ENCODE measurements around the gene CFD.
"Not testable (repeated sequence)": the region's sequence is repeated elsewhere in the genome, so short reads cannot be mapped to it uniquely, and the experiment has no call there.

Gene CFD

DNA sequence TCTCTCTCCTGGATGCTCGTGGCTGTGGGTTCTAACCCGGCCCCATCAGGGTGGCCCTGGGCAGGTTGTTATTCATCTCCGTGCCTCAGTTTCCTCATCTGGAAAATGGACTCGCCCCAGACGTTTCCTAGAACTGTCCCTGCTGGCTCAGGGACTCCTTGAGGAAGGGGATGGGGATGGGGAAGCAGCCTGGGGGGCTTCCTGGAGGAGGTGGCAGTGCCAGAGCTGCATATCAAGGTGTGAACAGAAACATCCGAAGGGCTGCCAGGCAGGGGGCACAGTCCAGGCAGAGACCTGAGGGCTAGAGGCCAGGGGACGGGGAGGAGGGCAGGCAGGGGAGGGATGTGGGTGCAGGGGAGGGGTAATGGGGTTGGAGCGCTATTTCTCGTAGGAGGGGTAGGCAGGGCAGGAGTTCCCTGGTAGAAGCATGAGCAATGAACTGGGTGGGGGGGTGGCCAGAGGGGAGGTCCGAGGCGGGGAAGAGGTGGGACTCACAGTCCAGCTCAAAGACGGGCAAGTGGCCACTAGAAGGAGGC is 11.0 kb upstream of the CFD start:
- no peaks in the 10 kb centered on the region for H3K79me2 ChIP-seq (ENCODE audit: control insufficient read depth, low read length)
- no peak overlapping the region for H3K27ac ChIP-seq (ENCODE audit: low read depth, low read length)
- no peaks in the 10 kb centered on the region for H3F3A ChIP-seq (ENCODE audit: control insufficient read depth, insufficient read depth)
- H3K4me3 ChIP-seq (ENCODE audit: low read length), result no peak overlapping the region
- no peaks in the 10 kb centered on the region for H3K36me3 ChIP-seq (ENCODE audit: control insufficient read depth, low read length)
- no peak for TF ChIP-seq EZH2phosphoT487 (IDR thresholded peaks at IDR 0.05; ENCODE audit: borderline replicate concordance, low read length)
- TF ChIP-seq CTCF (IDR thresholded peaks at IDR 0.05; ENCODE audit: low read depth, low read length, poor library complexity, severe bottlenecking), result no peak
- peaks cover 12% of the 10 kb centered on the region for H3K27me3 ChIP-seq (ENCODE audit: control insufficient read depth, low read length)
- H3K9me3 ChIP-seq (ENCODE audit: control insufficient read depth, insufficient read depth, low read length), result no peaks in the 10 kb centered on the region
- peaks cover 15% of the 10 kb centered on the region for H3K4me1 ChIP-seq (ENCODE audit: control insufficient read depth, low read length)
- no peaks in the 10 kb centered on the region for H4K20me1 ChIP-seq (ENCODE audit: control insufficient read depth, insufficient read depth, low read depth, low read length)
- H3K9me2 ChIP-seq (replicated peaks; ENCODE audit: control insufficient read depth, low read length), result no peaks in the 10 kb centered on the region
- H3K4me2 ChIP-seq (ENCODE audit: low read length), result no peak overlapping the region

GRCh38 chr19:849195-849594 is 10.3 kb upstream of the CFD start:
- H3K4me2 ChIP-seq (ENCODE audit: low read length); H3K4me3 ChIP-seq (ENCODE audit: low read length): not testable (repeated sequence)
- H3K27me3 ChIP-seq (ENCODE audit: control insufficient read depth, low read length), result peaks cover 12% of the 10 kb centered on the region

DNA sequence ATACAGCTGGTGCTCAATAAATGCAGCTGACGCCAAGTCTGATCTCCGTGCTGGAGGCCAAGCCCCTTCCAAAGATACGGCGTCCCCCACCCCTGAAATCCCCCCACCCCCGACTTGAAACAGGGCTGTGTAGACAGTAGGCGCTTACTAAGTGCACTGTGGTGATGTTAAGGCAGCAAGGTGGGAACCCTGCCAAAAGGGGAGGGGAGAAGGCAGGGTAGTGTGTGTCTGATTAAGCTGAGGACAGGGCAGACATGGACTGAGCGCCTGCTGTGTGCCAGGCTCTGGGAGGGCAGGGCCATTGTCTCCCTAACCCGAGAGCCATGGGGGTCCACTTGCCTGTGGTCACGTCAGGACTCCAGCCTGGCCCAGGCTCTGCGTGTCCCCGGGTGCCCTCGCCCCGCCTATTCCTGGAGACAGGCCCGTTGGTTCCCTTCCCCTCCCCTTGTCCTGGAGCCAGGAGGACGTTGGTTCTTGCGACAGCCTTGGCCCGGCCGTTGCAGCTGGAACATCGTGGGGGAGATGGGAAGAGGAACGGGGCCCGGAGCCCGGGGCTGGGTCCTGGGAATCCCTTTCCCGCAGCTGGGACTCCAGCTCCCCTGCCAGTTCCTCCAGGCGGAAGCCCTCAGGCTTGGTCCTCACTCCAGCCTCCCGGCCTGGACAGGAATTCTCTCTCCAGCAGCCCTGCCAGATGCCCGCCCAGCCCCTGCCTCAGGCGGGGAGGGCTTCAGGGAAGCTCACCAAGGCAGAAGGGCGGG is 9.1 kb upstream of the CFD start:
- Histone ChIP-seq H3K9me3 (ENCODE audit: control insufficient read depth, insufficient read depth, low read length) (no peaks in the 10 kb centered on the region), H3K27me3 (ENCODE audit: control insufficient read depth, low read length) (peaks cover 6% of the 10 kb centered on the region; the same call in 1 of the 2 replicates), H3K79me2 (ENCODE audit: control insufficient read depth, low read length) (no peaks in the 10 kb centered on the region), H3K4me3 (ENCODE audit: low read length) (no peak overlapping the region), H3F3A (ENCODE audit: control insufficient read depth, insufficient read depth) (no peaks in the 10 kb centered on the region), H3K27ac (ENCODE audit: low read depth, low read length) (no peak overlapping the region), H3K4me1 (ENCODE audit: control insufficient read depth, low read length) (peaks cover 8% of the 10 kb centered on the region), H3K4me2 (ENCODE audit: low read length) (no peak overlapping the region), H3K9me2 (replicated peaks; ENCODE audit: control insufficient read depth, low read length) (no peaks in the 10 kb centered on the region), H4K20me1 (ENCODE audit: control insufficient read depth, insufficient read depth, low read depth, low read length) (no peaks in the 10 kb centered on the region), H3K36me3 (ENCODE audit: control insufficient read depth, low read length) (no peaks in the 10 kb centered on the region)
- TF ChIP-seq EZH2phosphoT487 (IDR thresholded peaks at IDR 0.05; ENCODE audit: borderline replicate concordance, low read length) (no peak), CTCF (IDR thresholded peaks at IDR 0.05; ENCODE audit: low read depth, low read length, poor library complexity, severe bottlenecking) (no peak)

More at GRCh38 chr19:849195-849594, 10.3 kb upstream of the CFD start:
- H3K9me2 ChIP-seq (replicated peaks; ENCODE audit: control insufficient read depth, low read length); H3K9me3 ChIP-seq (ENCODE audit: control insufficient read depth, insufficient read depth, low read length); H3K27ac ChIP-seq (ENCODE audit: low read depth, low read length); H3K79me2 ChIP-seq (ENCODE audit: control insufficient read depth, low read length); H3K36me3 ChIP-seq (ENCODE audit: control insufficient read depth, low read length); H3F3A ChIP-seq (ENCODE audit: control insufficient read depth, insufficient read depth); H4K20me1 ChIP-seq (ENCODE audit: control insufficient read depth, insufficient read depth, low read depth, low read length): not testable (repeated sequence)
- peaks cover 15% of the 10 kb centered on the region for H3K4me1 ChIP-seq (ENCODE audit: control insufficient read depth, low read length)

GRCh38 chr19:850979-851335 is 8.5 kb upstream of the CFD start:
- Histone ChIP-seq H4K20me1 (ENCODE audit: control insufficient read depth, insufficient read depth, low read depth, low read length) (no peaks in the 10 kb centered on the region), H3K9me3 (ENCODE audit: control insufficient read depth, insufficient read depth, low read length) (no peaks in the 10 kb centered on the region), H3K79me2 (ENCODE audit: control insufficient read depth, low read length) (no peaks in the 10 kb centered on the region), H3F3A (ENCODE audit: control insufficient read depth, insufficient read depth) (no peaks in the 10 kb centered on the region), H3K27ac (ENCODE audit: low read depth, low read length) (no peak overlapping the region), H3K9me2 (replicated peaks; ENCODE audit: control insufficient read depth, low read length) (no peaks in the 10 kb centered on the region), H3K4me1 (ENCODE audit: control insufficient read depth, low read length) (peaks cover 2% of the 10 kb centered on the region; the same call in 1 of the 2 replicates), H3K4me3 (ENCODE audit: low read length) (no peak overlapping the region), H3K27me3 (ENCODE audit: control insufficient read depth, low read length) (peaks cover 3% of the 10 kb centered on the region; the same call in 1 of the 2 replicates), H3K36me3 (ENCODE audit: control insufficient read depth, low read length) (no peaks in the 10 kb centered on the region), H3K4me2 (ENCODE audit: low read length) (no peak overlapping the region)
- no peak for TF ChIP-seq CTCF (IDR thresholded peaks at IDR 0.05; ENCODE audit: low read depth, low read length, poor library complexity, severe bottlenecking)
- no peak for TF ChIP-seq EZH2phosphoT487 (IDR thresholded peaks at IDR 0.05; ENCODE audit: borderline replicate concordance, low read length)
